Spleen (tissue), 7 donors: ENCODE measurements around the gene HIVEP1.

ENCODE experiments used
- POLR2A ChIP-seq, 3 donors: fragments of 450-650 bp; IDR thresholded peaks; one replicate each; pipeline ENCODE4 v1.5.1; 2017; ENCODE audit warnings: antibody characterized with exemption in 3 of 3, mild to moderate bottlenecking in 1 of 3
- POLR2AphosphoS5 ChIP-seq, 3 donors: sonication (generic); formaldehyde crosslinking; IDR thresholded peaks; one replicate each; pipeline ENCODE4 v1.5.1; 2017; ENCODE audit warnings: antibody characterized with exemption in 3 of 3
- TF ChIP-seq, protein P1 (sequence below), 11 experiments: fragments of 200-600 bp in 7 of 11; fragments of 450-650 bp in 4 of 11; sonication (generic) in 4 of 11; IDR thresholded peaks in 8 of 11; conservative IDR thresholded peaks in 3 of 11; 1 replicate in 7 of 11; 2 replicates in 4 of 11; pipeline versions ENCODE4 v1.4.0 to v1.8.0; 2016 to 2021; ENCODE audit warnings: antibody characterized with exemption in 11 of 11, inconsistent platforms in 4 of 11, mild to moderate bottlenecking in 1 of 11
- donor health status: DM: no; HTN: no; CAD: no; lungs with moderate emphysema.
- donor health status: DM: no; HTN: no; CAD: no.
- donor health status: DM: no; HTN: no; CAD: no.

DNA sequence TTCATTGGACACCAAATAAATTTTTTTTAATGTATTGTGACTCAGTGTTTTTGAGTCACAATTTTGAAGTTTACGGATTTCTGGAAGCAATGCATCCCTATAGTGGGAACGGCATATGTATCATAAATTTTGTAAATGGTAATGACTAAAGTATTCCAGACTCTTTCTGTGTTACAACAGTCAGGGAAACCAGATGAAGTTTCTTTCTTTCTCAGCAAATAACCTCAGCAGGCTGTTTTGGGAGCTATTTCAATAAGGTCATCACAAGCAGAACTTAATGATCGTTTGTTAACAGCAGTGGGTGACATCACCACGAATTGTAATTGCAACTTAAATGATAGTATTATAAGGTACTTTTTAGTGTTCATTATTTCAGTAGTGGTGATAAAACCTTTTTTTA lies 52.0 kb downstream of the HIVEP1 start:
- TF ChIP-seq, protein P1, sequence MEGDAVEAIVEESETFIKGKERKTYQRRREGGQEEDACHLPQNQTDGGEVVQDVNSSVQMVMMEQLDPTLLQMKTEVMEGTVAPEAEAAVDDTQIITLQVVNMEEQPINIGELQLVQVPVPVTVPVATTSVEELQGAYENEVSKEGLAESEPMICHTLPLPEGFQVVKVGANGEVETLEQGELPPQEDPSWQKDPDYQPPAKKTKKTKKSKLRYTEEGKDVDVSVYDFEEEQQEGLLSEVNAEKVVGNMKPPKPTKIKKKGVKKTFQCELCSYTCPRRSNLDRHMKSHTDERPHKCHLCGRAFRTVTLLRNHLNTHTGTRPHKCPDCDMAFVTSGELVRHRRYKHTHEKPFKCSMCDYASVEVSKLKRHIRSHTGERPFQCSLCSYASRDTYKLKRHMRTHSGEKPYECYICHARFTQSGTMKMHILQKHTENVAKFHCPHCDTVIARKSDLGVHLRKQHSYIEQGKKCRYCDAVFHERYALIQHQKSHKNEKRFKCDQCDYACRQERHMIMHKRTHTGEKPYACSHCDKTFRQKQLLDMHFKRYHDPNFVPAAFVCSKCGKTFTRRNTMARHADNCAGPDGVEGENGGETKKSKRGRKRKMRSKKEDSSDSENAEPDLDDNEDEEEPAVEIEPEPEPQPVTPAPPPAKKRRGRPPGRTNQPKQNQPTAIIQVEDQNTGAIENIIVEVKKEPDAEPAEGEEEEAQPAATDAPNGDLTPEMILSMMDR (IDR thresholded peaks at IDR 0.05 in 8 of 11, conservative IDR thresholded peaks at IDR 0.05 in 3 of 11), result no peak
- TF ChIP-seq POLR2AphosphoS5 (IDR thresholded peaks at IDR 0.05) (no peak), POLR2A (IDR thresholded peaks at IDR 0.05) (no peak)
